GM21825 (cell line): Measurements from ENCODE around the gene TUBA4A.

ENCODE experiments used
- ATAC-seq: cut with Tn5 transposase; IDR thresholded peaks from one replicate; pipeline ENCODE4 v1.9.1; 2021; ENCODE audit warnings: mild to moderate bottlenecking, moderate library complexity; ENCODE audit not compliant: unreplicated experiment

Gene TUBA4A

GRCh38 chr2:219244789-219245147, 8.9 kb downstream of the TUBA4A start:
- ATAC-seq: no peak

- no peak for ATAC-seq
These were observed 10.4 kb downstream of the TUBA4A start for GRCh38 chr2:219243291-219243761.

GRCh38 chr2:219234331-219234730, 19.4 kb downstream of the TUBA4A start:
- no peak for ATAC-seq

GRCh38 chr2:219230059-219230540, 23.6 kb downstream of the TUBA4A start:
- ATAC-seq: no peak

- ATAC-seq: peak; percentile 94
These were observed 24.2 kb downstream of the TUBA4A start, which contains the start of the genes ANKZF1 and ATG9A for GRCh38 chr2:219229305-219230058. TSS of gene ANKZF1 (plus strand) at chr2:219229806. CDS start at chr2:219230258, 452 bp downstream. TSS of gene ATG9A (minus strand) at chr2:219229636. CDS start at chr2:219228024, 1,612 bp downstream.

GRCh38 chr2:219228911-219229304, 24.8 kb downstream of the TUBA4A start:
- ATAC-seq: no peak

GRCh38 chr2:219228041-219228910, 25.4 kb downstream of the TUBA4A start:
- no peak for ATAC-seq

GRCh38 chr2:219225350-219225749, 28.4 kb downstream of the TUBA4A start:
- ATAC-seq: no peak

GRCh38 chr2:219223831-219224610, 29.7 kb downstream of the TUBA4A start:
- ATAC-seq: no peak

- no peak for ATAC-seq
These were observed 31.7 kb downstream of the TUBA4A start for GRCh38 chr2:219221957-219222518.

- ATAC-seq: no peak
These were observed 32.9 kb downstream of the TUBA4A start for GRCh38 chr2:219220652-219221402.

- no peak for ATAC-seq
These were observed 33.8 kb downstream of the TUBA4A start for GRCh38 chr2:219219784-219220532.

- peak; percentile 75 for ATAC-seq
These were observed 34.7 kb downstream of the TUBA4A start, which contains the start of gene ABCB6 for GRCh38 chr2:219218732-219219701. TSS of gene ABCB6 (minus strand) at chr2:219218958. CDS start at chr2:219218673, 285 bp downstream.

- ATAC-seq: peak; percentile 20
These were observed 35.4 kb downstream of the TUBA4A start for GRCh38 chr2:219218217-219218731.

GRCh38 chr2:219216535-219216915, 37.2 kb downstream of the TUBA4A start:
- no peak for ATAC-seq

- ATAC-seq: no peak
These were observed 37.7 kb downstream of the TUBA4A start for GRCh38 chr2:219215871-219216534.

GRCh38 chr2:219214786-219215185, 38.9 kb downstream of the TUBA4A start:
- no peak for ATAC-seq
